Keratinocyte (primary cell): ENCODE data around the gene ZNF467. TPM values are rescaled to one million over a fixed set of nuclear protein-coding genes. Genes with fewer than 3 reads are reported as not detected.

Experiments used
- DNase-seq: peaks from one replicate; pipeline ENCODE4 v3.0.0-alpha.2; 2011; ENCODE audit warnings: low read depth, missing footprints, low spot score
- FAIRE-seq: peaks from 2 replicates; lab custom pipeline; 2011; peaks lifted over from hg19 to GRCh38; lab: Jason Lieb, UNC
- H2AFZ ChIP-seq: 2 replicates; pipeline ENCODE4 v1.6.0; 2012; ENCODE audit warnings: low read length, control low read depth, inconsistent platforms; ENCODE audit not compliant: control insufficient read depth
- H3K27ac ChIP-seq: 2 replicates; pipeline ENCODE4 v1.5.1; 2011; ENCODE audit warnings: low read length; ENCODE audit not compliant: control insufficient read depth, insufficient read depth
- H3K27me3 ChIP-seq: 3 replicates; pipeline ENCODE4 v1.6.0; 2011; ENCODE audit warnings: low read length; ENCODE audit not compliant: control insufficient read depth, insufficient read depth; ENCODE audit errors: extremely low read depth
- H3K36me3 ChIP-seq, 2 experiments: 2 replicates in 1 of 2; 3 replicates in 1 of 2; pipeline ENCODE4 v1.5.1; 2011; ENCODE audit warnings: low read length in 2 of 2, mild to moderate bottlenecking in 1 of 2; ENCODE audit not compliant: control insufficient read depth in 2 of 2, insufficient read depth in 2 of 2; ENCODE audit errors: extremely low read depth in 1 of 2
- H3K4me1 ChIP-seq: 3 replicates; pipeline ENCODE4 v1.5.1; 2011; ENCODE audit warnings: low read length; ENCODE audit not compliant: control insufficient read depth, insufficient read depth; ENCODE audit errors: extremely low read depth
- H3K4me2 ChIP-seq: 3 replicates; pipeline ENCODE4 v1.6.0; 2011; ENCODE audit warnings: low read depth, low read length; ENCODE audit not compliant: control insufficient read depth, insufficient read depth; ENCODE audit errors: extremely low read depth
- H3K4me3 ChIP-seq, 3 experiments: fragments of 200-600 bp in 1 of 3; sonication (generic) in 1 of 3; 2 replicates in 2 of 3; 3 replicates in 1 of 3; pipeline ENCODE4 v1.5.1; 2011 to 2016; ENCODE audit warnings: low read length in 3 of 3, mild to moderate bottlenecking in 3 of 3, control low read depth in 2 of 3, inconsistent platforms in 1 of 3, low read depth in 1 of 3, mixed read lengths in 1 of 3, mixed run types in 1 of 3, moderate library complexity in 1 of 3; ENCODE audit not compliant: control insufficient read depth in 2 of 3, insufficient read depth in 2 of 3; ENCODE audit errors: extremely low read depth in 1 of 3
- H3K79me2 ChIP-seq: 2 replicates; pipeline ENCODE4 v1.6.0; 2012; ENCODE audit warnings: low read length; ENCODE audit not compliant: control insufficient read depth, insufficient read depth
- H3K9ac ChIP-seq: 3 replicates; pipeline ENCODE4 v1.6.0; 2011; ENCODE audit warnings: low read length; ENCODE audit not compliant: control insufficient read depth, insufficient read depth; ENCODE audit errors: extremely low read depth
- H3K9me1 ChIP-seq: 3 replicates; pipeline ENCODE4 v1.6.0; 2011; ENCODE audit warnings: low read length; ENCODE audit not compliant: control insufficient read depth, insufficient read depth; ENCODE audit errors: extremely low read depth
- H3K9me3 ChIP-seq: 2 replicates; pipeline ENCODE4 v1.5.1; 2012; ENCODE audit warnings: low read depth, low read length; ENCODE audit not compliant: control insufficient read depth
- H4K20me1 ChIP-seq: 3 replicates; pipeline ENCODE4 v1.6.0; 2011; ENCODE audit warnings: low read length; ENCODE audit not compliant: control insufficient read depth, insufficient read depth; ENCODE audit errors: extremely low read depth
- EZH2 ChIP-seq: IDR thresholded peaks from one replicate; pipeline ENCODE4 v1.6.1; 2012; ENCODE audit warnings: inconsistent platforms, mild to moderate bottlenecking, low read length, moderate library complexity
- dilution Hi-C: fragments of 300-500 bp; cut with MboI; formaldehyde crosslinking; loops from one replicate; pipeline ENCODE4 v1.7.0; 2020; ENCODE audit warnings: low sequenced_read_pairs; ENCODE audit not compliant: extremely low pct_ligation_motif_present
- polyA plus RNA-seq, 5 experiments: library from polyadenylated mRNA; depleted of rRNA in 3 of 5; stranded (reverse) in 3 of 5; stranded (forward) in 1 of 5; unstranded in 1 of 5; fragments of >200 nt; gene quantifications; 1 replicate in 1 of 5; 2 replicates in 3 of 5; 3 replicates in 1 of 5; pipeline versions ENCODE4 v1.2.1 to v1.2.3, GENCODE V29; 2011 to 2012; ENCODE audit warnings: missing spikeins in 2 of 5, low read depth in 1 of 5, low replicate concordance in 1 of 5
- TF ChIP-seq, protein P1 (sequence below), 3 experiments: IDR thresholded peaks in 1 of 3; conservative IDR thresholded peaks in 1 of 3; optimal IDR thresholded peaks in 1 of 3; 2 replicates in 2 of 3; 3 replicates in 1 of 3; pipeline versions ENCODE3 to v1.5.1; 2011; ENCODE audit warnings: low read length in 3 of 3, mild to moderate bottlenecking in 3 of 3, moderate library complexity in 2 of 3, control low read depth in 1 of 3, inconsistent platforms in 1 of 3; ENCODE audit not compliant: insufficient read depth in 2 of 3; ENCODE audit errors: extremely low read depth in 1 of 3

ZNF467 gene
- polyA plus RNA-seq, 1 donor (not counting 4 experiments of a cell fraction or from before 2014, with no cell fraction given): 0.31 TPM

DNA sequence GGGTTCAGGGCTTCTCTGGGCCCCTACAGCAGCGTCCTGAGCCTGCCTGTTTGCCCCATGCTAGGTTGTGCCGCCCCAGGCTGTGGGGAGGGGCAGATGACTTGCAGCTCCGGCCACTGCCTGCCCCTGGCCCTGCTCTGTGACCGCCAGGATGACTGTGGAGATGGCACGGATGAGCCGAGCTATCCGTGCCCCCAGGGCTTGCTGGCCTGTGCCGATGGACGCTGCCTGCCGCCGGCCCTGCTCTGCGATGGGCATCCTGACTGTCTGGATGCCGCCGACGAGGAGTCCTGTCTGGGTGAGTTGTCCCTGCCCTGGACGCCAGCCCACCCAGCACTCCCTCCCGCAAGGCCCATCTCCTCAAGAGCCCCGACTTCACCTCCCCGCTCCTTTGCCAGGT lies 15.7 kb upstream of the ZNF467 start:
- FAIRE-seq: no peak

DNA sequence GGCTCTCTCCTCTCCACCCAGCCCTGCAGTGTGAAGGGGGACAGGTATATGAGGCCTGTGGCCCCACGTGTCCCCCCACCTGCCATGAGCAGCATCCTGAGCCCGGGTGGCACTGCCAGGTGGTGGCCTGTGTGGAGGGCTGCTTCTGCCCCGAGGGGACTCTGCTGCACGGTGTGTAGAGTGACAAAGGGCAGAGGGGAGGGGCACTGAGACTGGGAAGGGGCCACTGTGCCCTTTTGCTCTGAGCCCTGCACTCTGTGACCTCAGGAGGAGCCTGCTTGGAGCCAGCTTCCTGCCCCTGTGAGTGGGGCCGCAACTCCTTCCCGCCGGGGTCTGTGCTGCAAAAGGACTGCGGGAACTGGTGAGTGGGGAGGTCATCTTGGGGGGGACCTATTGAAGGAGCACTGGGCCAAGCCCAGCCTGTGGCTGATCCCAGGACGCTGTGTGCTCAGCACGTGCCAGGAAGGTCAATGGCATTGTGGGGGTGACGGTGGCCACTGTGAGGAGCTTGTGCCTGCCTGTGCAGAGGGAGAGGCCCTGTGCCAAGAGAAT lies 15.0 kb upstream of the ZNF467 start:
- dilution Hi-C loops: no loop called here
- Histone ChIP-seq H2AFZ (no peak overlapping the region), H3K9me3 (no peaks in the 10 kb centered on the region), H4K20me1 (no peaks in the 10 kb centered on the region), H3K4me3 (no peak overlapping the region), H3K4me2 (no peak overlapping the region), H3K4me1 (no peaks in the 10 kb centered on the region), H3K79me2 (no peaks in the 10 kb centered on the region), H3K9ac (no peak overlapping the region), H3K9me1 (no peaks in the 10 kb centered on the region), H3K36me3 (no peaks in the 10 kb centered on the region), H3K27me3 (peaks cover 48% of the 10 kb centered on the region), H3K27ac (no peak overlapping the region)
- FAIRE-seq (no peak), DNase-seq (no peak)
- TF ChIP-seq, protein P1, sequence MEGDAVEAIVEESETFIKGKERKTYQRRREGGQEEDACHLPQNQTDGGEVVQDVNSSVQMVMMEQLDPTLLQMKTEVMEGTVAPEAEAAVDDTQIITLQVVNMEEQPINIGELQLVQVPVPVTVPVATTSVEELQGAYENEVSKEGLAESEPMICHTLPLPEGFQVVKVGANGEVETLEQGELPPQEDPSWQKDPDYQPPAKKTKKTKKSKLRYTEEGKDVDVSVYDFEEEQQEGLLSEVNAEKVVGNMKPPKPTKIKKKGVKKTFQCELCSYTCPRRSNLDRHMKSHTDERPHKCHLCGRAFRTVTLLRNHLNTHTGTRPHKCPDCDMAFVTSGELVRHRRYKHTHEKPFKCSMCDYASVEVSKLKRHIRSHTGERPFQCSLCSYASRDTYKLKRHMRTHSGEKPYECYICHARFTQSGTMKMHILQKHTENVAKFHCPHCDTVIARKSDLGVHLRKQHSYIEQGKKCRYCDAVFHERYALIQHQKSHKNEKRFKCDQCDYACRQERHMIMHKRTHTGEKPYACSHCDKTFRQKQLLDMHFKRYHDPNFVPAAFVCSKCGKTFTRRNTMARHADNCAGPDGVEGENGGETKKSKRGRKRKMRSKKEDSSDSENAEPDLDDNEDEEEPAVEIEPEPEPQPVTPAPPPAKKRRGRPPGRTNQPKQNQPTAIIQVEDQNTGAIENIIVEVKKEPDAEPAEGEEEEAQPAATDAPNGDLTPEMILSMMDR (optimal IDR thresholded peaks at IDR 0.05 in 1 of 3, IDR thresholded peaks at IDR 0.05 in 1 of 3, conservative IDR thresholded peaks at IDR 0.05 in 1 of 3; ENCODE audit: extremely low read depth in 1 of 3, insufficient read depth in 2 of 3, low read length in 3 of 3): no peak
- TF ChIP-seq EZH2: no peak

More for the DNA sequence above, 15.7 kb upstream of the ZNF467 start:
- H3K4me3 ChIP-seq: no peak overlapping the region
- peaks cover 49% of the 10 kb centered on the region for H3K27me3 ChIP-seq
- no peak overlapping the region for H3K9ac ChIP-seq
- H3K4me2 ChIP-seq: no peak overlapping the region
- no peak overlapping the region for H3K27ac ChIP-seq
- no peaks in the 10 kb centered on the region for H3K36me3 ChIP-seq
- dilution Hi-C loops: no loop called here
- no peaks in the 10 kb centered on the region for H3K9me1 ChIP-seq
- DNase-seq: no peak
- H3K79me2 ChIP-seq: no peaks in the 10 kb centered on the region
- no peak overlapping the region for H2AFZ ChIP-seq
- no peaks in the 10 kb centered on the region for H3K4me1 ChIP-seq
- TF ChIP-seq EZH2: no peak
- TF ChIP-seq, protein P1 (optimal IDR thresholded peaks at IDR 0.05 in 1 of 3, IDR thresholded peaks at IDR 0.05 in 1 of 3, conservative IDR thresholded peaks at IDR 0.05 in 1 of 3; ENCODE audit: extremely low read depth in 1 of 3, insufficient read depth in 2 of 3, low read length in 3 of 3): no peak
- H4K20me1 ChIP-seq: no peaks in the 10 kb centered on the region
- no peaks in the 10 kb centered on the region for H3K9me3 ChIP-seq
